Medulla oblongata (tissue), 1 donor: ENCODE data around the gene BNC2.
"Not testable (repeated sequence)": the region's sequence is repeated elsewhere in the genome, so short reads cannot be mapped to it uniquely, and the experiment has no call there.

Experiments
- DNase-seq: peaks from one replicate; pipeline ENCODE4 v3.0.0-alpha.2; 2015; ENCODE audit errors: extremely low spot score

BNC2 gene

GRCh38 chr9:16509997-16510396 is 360.5 kb downstream of the BNC2 start:
- no peak for DNase-seq

DNA sequence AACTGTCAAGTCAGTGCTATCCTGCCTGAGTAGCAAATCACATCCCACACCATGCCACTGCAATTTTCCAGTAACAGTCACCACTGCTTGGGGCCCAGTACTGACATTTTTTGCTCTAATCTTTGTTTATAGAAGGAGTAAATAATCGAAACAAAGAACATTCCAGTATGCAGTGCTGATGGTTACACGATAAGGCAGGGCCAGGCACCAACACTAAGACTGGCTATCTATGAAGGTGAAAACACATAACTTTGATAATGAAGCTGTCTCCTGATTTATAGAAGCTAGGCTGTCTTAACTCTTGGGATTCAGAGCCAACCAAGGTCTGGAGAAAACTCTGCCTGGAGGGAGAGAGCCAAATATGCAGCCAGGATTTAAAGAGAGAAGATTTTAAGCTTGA is 365.3 kb downstream of the BNC2 start:
- DNase-seq: no peak

DNA sequence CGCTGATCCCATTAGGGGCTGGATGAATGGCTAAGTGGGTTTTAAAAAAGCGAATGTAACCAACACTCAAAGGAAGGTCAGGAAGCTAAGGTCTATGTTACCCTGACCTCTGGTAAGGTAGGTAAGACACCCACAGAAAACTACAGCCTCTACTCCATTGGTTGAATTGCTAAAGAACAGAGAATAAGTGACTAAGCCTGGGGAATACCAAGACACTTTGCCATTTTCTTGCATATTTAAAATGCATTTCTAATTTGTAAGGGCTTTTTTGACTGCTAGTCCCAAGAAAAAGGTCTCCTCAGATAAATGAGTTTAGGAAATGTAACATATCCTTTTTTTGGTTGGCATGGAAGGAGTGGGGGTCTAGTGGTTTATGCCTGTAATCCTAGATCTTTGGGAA is 368.7 kb downstream of the BNC2 start:
- no peak for DNase-seq

- no peak for DNase-seq
These were observed 369.3 kb downstream of the BNC2 start for GRCh38 chr9:16501141-16501540.

- no peak for DNase-seq
These were observed 370.1 kb downstream of the BNC2 start for GRCh38 chr9:16500386-16500785.

DNA sequence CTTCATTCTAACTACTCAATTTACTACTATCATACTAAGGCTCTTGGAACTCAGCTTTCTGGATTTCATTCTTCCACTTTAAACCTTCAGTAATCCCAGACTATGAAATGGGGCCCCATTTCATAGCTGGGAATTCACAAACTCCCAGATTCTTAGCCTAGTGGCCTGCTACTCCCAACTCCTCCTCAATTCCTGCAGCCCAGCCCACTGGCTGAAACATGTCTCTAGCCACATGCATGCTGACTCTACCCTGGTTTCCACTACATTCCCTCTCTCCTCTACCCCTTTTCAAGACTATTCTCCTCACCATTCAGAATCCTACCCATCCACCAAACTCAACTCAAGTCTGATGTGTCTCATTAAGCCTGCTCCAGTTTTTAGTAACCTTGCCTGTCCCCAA is 370.6 kb downstream of the BNC2 start:
- no peak for DNase-seq

DNA sequence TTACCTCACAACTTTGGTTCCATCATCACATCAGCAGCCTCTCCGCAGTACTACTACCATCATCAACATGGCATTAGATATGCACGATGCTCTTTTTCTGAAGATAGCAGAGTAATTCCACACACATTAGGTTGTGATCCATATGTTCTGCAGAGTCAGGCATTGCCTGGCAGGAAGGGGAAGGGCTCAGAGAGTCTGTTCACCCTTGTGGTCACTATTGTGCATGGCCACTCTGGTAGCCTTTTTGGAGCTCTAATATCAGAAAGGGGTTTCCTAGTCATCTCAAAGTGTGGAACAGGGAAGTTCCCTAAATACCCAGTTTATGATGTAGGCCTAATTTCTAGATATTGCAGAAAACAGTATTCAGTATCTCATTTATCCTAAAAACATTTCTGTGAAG is 373.6 kb downstream of the BNC2 start:
- DNase-seq: no peak

GRCh38 chr9:16487915-16488314 is 382.6 kb downstream of the BNC2 start:
- DNase-seq: no peak

DNA sequence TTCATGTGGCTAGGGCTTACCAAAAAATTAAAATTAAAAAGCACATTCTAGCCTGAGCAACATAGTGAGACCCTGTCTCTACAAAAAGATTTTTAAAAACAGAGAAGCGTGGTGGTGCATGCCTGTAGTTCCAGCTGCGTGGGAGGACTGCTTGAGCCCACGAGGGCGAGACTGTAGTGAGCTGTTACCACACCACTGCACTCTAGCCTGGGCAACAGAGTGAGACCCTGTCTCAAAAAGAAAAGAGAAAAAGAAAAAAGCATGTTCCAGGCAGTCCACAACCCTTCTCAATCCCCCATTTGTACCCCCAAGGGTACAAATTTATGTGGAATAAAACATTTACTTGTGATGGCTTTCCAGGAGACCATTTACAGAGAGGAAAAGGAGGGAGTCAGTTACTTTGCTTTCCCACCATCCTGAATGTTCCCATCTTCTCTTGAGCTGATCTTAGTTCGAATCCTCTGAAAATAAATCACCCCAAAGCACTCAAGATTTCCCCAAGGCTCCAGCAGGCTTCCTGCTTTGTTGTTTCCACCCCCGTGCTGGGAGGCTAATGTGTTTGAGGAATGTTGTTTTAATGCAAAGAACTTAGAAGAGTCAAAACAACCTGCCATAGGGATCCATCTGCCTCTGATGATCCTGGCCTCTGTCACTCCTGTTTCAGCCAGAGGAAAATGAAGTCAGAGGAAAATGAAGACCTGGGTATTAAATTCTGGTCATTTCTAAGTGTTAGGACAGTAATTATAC is 384.7 kb downstream of the BNC2 start:
- no peak for DNase-seq

DNA sequence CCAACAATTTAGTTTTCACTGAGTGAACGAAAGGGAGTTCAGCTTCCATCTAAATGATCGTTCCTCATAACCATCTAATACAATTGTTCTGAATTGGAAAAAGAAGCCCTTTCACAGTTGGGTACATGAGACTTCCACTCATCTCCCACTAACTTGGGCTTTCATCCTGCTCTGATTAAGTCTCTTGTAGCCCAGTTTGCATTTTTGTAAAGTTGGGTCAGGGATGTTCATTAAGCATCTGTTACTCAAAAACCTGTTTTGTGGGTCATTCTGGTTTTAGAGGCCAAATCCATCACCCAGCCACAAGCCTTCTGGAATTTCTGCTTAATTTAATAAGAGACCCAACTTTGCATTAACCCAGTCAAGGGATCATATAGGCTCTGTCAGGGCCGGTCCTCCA is 385.3 kb downstream of the BNC2 start:
- no peak for DNase-seq

DNA sequence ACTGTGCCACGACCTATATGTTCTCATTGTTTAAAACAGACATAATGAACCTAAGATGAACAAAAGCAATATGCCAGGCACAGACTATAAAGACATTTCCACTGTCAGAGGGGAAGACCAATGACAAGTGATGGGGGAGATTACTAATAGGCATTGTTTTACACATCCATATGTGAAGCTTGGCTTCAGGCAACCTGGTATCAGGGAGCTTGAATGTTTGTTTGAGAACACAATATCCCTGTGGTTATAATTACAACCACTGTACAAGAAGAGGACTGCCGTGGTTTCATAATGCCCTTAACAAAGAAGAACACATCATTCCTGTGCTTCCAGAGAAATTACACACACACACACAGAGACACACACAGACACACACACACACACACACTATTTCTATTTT is 385.7 kb downstream of the BNC2 start:
- no peak for DNase-seq

GRCh38 chr9:16484180-16484579 is 386.3 kb downstream of the BNC2 start:
- DNase-seq: no peak

- DNase-seq: no peak
These were observed 387.7 kb downstream of the BNC2 start for GRCh38 chr9:16482764-16483163.

- DNase-seq: not testable (repeated sequence)
These were observed 389.9 kb downstream of the BNC2 start for GRCh38 chr9:16480584-16480983.

- no peak for DNase-seq
These were observed 394.5 kb downstream of the BNC2 start for GRCh38 chr9:16475996-16476395.

GRCh38 chr9:16475257-16475656 is 395.2 kb downstream of the BNC2 start:
- no peak for DNase-seq

- no peak for DNase-seq
These were observed 401.3 kb downstream of the BNC2 start for GRCh38 chr9:16469184-16469583.

DNA sequence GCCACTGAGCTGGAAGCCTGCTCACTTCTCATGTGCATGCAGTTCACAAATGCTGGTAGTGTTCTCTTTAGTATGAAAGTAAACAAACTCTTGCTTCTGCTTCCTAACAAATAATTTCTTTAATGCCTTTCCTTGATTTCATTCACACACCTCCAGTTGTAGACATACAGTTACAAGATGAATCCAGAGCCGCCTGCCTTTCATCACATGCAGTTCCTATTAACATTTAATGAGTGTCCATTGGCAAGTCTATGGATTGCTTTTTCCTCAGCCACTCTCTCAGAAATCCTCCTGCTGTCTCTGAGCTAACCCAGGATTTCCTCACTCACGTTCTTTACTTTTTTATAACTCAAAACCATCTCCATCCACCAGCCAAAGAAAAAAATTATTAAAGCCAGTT is 408.6 kb downstream of the BNC2 start:
- DNase-seq: no peak

GRCh38 chr9:16461137-16461840 is 409.2 kb downstream of the BNC2 start:
- DNase-seq: no peak

GRCh38 chr9:16460696-16461095 is 409.8 kb downstream of the BNC2 start:
- DNase-seq: no peak

DNA sequence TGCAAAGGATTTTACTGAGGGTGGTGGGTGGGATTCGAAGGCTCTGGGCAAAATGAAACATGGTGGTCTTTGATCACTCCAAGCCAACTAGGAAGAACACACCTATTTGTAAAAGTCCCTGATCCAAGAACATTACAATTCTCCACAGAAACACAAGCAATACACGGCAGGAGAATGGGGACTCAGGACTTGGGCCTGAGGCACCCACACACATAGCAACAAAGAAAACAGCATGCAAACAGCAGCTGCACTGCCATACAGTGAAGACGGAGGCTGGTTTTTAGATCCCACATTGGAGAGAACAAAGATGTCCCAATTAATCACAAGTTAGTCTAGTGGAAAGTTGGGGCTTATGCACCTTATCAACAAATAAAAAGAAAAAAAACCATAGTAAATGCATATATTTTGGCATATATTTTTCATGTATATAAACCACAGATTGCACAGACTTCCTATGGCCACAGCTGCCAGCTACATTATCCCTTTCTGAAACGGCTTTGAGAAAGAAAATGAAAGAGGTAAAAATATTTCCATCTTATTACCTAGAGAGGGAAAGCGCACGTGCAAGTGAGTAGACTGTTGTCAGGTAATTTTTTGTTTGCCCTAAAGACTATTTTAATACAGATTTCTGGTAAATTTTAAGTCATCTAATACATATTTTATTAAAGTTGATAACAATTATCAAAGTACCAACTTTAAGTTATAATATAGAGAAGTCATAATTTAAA is 410.9 kb downstream of the BNC2 start:
- no peak for DNase-seq

- DNase-seq: no peak
These were observed 411.6 kb downstream of the BNC2 start for GRCh38 chr9:16458696-16459420.
